ENCODE results near the gene ALK.

DNA sequence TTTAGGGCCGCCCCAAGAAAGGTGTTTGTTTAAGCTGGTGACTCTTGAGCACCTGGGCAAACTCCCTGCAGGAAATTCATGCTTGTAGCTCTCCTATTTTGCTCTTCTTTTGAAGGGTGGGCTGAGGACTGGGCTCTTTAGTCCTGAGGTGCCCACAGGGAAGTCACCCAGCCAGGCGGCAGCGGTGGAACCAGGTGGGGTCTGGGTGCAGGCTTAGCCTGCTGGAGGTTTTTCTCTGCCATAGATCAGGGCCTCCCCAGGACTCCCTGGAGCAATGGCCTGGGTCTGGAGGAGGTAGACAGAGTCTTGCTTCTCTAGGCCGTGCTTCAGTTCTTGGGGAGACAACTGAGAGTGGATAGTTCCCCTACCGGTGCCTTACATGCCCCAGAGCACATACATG lies 706.3 kb downstream of the ALK start:
- TF ChIP-seq, protein P1, sequence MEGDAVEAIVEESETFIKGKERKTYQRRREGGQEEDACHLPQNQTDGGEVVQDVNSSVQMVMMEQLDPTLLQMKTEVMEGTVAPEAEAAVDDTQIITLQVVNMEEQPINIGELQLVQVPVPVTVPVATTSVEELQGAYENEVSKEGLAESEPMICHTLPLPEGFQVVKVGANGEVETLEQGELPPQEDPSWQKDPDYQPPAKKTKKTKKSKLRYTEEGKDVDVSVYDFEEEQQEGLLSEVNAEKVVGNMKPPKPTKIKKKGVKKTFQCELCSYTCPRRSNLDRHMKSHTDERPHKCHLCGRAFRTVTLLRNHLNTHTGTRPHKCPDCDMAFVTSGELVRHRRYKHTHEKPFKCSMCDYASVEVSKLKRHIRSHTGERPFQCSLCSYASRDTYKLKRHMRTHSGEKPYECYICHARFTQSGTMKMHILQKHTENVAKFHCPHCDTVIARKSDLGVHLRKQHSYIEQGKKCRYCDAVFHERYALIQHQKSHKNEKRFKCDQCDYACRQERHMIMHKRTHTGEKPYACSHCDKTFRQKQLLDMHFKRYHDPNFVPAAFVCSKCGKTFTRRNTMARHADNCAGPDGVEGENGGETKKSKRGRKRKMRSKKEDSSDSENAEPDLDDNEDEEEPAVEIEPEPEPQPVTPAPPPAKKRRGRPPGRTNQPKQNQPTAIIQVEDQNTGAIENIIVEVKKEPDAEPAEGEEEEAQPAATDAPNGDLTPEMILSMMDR (IDR thresholded peaks at IDR 0.05; ENCODE audit: low read length), result no peak
- no peak for TF ChIP-seq EZH2 (optimal IDR thresholded peaks at IDR 0.05; ENCODE audit: low read depth, low read length)
